Measurements from ENCODE around the gene ARID5B.

GRCh38 chr10:61987537-61987936 lies 86.0 kb downstream of the ARID5B start:
- TF ChIP-seq, protein P1, sequence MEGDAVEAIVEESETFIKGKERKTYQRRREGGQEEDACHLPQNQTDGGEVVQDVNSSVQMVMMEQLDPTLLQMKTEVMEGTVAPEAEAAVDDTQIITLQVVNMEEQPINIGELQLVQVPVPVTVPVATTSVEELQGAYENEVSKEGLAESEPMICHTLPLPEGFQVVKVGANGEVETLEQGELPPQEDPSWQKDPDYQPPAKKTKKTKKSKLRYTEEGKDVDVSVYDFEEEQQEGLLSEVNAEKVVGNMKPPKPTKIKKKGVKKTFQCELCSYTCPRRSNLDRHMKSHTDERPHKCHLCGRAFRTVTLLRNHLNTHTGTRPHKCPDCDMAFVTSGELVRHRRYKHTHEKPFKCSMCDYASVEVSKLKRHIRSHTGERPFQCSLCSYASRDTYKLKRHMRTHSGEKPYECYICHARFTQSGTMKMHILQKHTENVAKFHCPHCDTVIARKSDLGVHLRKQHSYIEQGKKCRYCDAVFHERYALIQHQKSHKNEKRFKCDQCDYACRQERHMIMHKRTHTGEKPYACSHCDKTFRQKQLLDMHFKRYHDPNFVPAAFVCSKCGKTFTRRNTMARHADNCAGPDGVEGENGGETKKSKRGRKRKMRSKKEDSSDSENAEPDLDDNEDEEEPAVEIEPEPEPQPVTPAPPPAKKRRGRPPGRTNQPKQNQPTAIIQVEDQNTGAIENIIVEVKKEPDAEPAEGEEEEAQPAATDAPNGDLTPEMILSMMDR (IDR thresholded peaks at IDR 0.05): no peak
- no peak for TF ChIP-seq POLR2A (IDR thresholded peaks at IDR 0.05)

All from prostate gland (tissue), 2 donors.